ENCODE data around the gene TRERF1. TPM values are rescaled to one million over a fixed set of nuclear protein-coding genes. Genes with fewer than 3 reads are reported as not detected.

TRERF1 gene
- polyA plus RNA-seq (2011; rRNA removed) (2.7 and 3.5 TPM in 2 replicates), polyA minus RNA-seq (2011; rRNA and poly(A)+ RNA removed) (6.7 and 7.9 TPM in 2 replicates)

- DNase-seq (ENCODE audit: low read depth), result no peak
- Histone ChIP-seq H3K4me3 (ENCODE audit: low read depth, low read length) (peak within 1 kb of the TSS; percentile 85), H3K27me3 (ENCODE audit: control insufficient read depth, insufficient read depth, low read length) (no peaks in the 10 kb centered on the region), H3K36me3 (ENCODE audit: control insufficient read depth, insufficient read depth, low read length) (no peaks in the 10 kb centered on the region)
- ChIA-PET POLR2A (interaction anchor here (0.7 kb wide), 1 partner anchor 10 kb away, joined by 3 read pairs; no protein-coding TSS in a partner anchor), CTCF (interaction anchor here (0.7 to 1.5 kb wide), 7 partner anchors 10 to 251 kb away, joined by 3 to 5 read pairs (median 3); no protein-coding TSS in a partner anchor)
- no peak for TF ChIP-seq CTCF (IDR thresholded peaks at IDR 0.05; ENCODE audit: insufficient read depth, low read depth, low read length)
Measured at GRCh38 chr6:42451333-42452170, at the start of gene TRERF1. Gene TRERF1 (minus strand): TSS chr6:42451926. CDS start chr6:42269590, 182,336 bp downstream.

GRCh38 chr6:42498473-42499128, 46.9 kb upstream of the TRERF1 start:
- ChIA-PET POLR2A (no interaction called here), CTCF (interaction anchor here (0.7 to 1.2 kb wide), 3 partner anchors 11 to 45 kb away, joined by 3 to 4 read pairs (median 3); no protein-coding TSS in a partner anchor)
- H3K36me3 ChIP-seq (ENCODE audit: control insufficient read depth, insufficient read depth, low read length), result no peaks in the 10 kb centered on the region
- TF ChIP-seq CTCF (IDR thresholded peaks at IDR 0.05; ENCODE audit: insufficient read depth, low read depth, low read length), result no peak
- no peak for DNase-seq (ENCODE audit: low read depth)
- no peak overlapping the region for H3K4me3 ChIP-seq (ENCODE audit: low read depth, low read length)
- peaks cover 3% of the 10 kb centered on the region; the same call in 1 of the 2 replicates for H3K27me3 ChIP-seq (ENCODE audit: control insufficient read depth, insufficient read depth, low read length)

GRCh38 chr6:42493914-42494539, 42.3 kb upstream of the TRERF1 start:
- H3K36me3 ChIP-seq (ENCODE audit: control insufficient read depth, insufficient read depth, low read length), result no peaks in the 10 kb centered on the region
- H3K27me3 ChIP-seq (ENCODE audit: control insufficient read depth, insufficient read depth, low read length), result peaks cover 3% of the 10 kb centered on the region; the same call in 1 of the 2 replicates
- ChIA-PET CTCF (interaction anchor here (0.8 to 1.6 kb wide), 5 partner anchors 8 to 41 kb away, joined by 3 to 4 read pairs (median 4); no protein-coding TSS in a partner anchor), POLR2A (no interaction called here)
- no peak overlapping the region for H3K4me3 ChIP-seq (ENCODE audit: low read depth, low read length)
- no peak for TF ChIP-seq CTCF (IDR thresholded peaks at IDR 0.05; ENCODE audit: insufficient read depth, low read depth, low read length)
- DNase-seq (ENCODE audit: low read depth), result no peak

GRCh38 chr6:42488129-42488528, 36.4 kb upstream of the TRERF1 start:
- H3K27me3 ChIP-seq (ENCODE audit: control insufficient read depth, insufficient read depth, low read length), result no peaks in the 10 kb centered on the region
- no peak overlapping the region for H3K4me3 ChIP-seq (ENCODE audit: low read depth, low read length)
- no peaks in the 10 kb centered on the region for H3K36me3 ChIP-seq (ENCODE audit: control insufficient read depth, insufficient read depth, low read length)
- POLR2A ChIA-PET, result no interaction called here
- no peak for DNase-seq (ENCODE audit: low read depth)
- TF ChIP-seq CTCF (IDR thresholded peaks at IDR 0.05; ENCODE audit: insufficient read depth, low read depth, low read length), result no peak
- CTCF ChIA-PET, result interaction anchor here (1.0 kb wide), 1 partner anchor 9 kb away, joined by 3 read pairs; no protein-coding TSS in a partner anchor
